Neutrophil (primary cell): Measurements from ENCODE around the gene SLC26A6.

Experiments used
- H3K27ac ChIP-seq: fragments of 200-600 bp; sonication (generic); 2 replicates; pipeline ENCODE4 v1.5.1; 2016; ENCODE audit warnings: mild to moderate bottlenecking, moderate library complexity
- H3K27me3 ChIP-seq: fragments of 200-600 bp; sonication (generic); 2 replicates; pipeline ENCODE4 v1.6.0; 2016; ENCODE audit warnings: mild to moderate bottlenecking
- H3K36me3 ChIP-seq: fragments of 200-600 bp; sonication (generic); 2 replicates; pipeline ENCODE4 v1.5.1; 2017
- H3K4me1 ChIP-seq, 2 experiments: fragments of 200-600 bp in 1 of 2; sonication (generic) in 1 of 2; 1 replicate in 1 of 2; 2 replicates in 1 of 2; pipeline versions ENCODE4 v1.5.1 to v1.6.1; 2013 to 2016; ENCODE audit warnings: low read depth in 1 of 2, low read length in 1 of 2, mild to moderate bottlenecking in 1 of 2, moderate library complexity in 1 of 2; ENCODE audit not compliant: control insufficient read depth in 1 of 2, insufficient read depth in 1 of 2
- H3K4me3 ChIP-seq, 2 experiments: fragments of 200-600 bp in 1 of 2; sonication (generic) in 1 of 2; 1 replicate in 1 of 2; 2 replicates in 1 of 2; pipeline ENCODE4 v1.5.1; 2013 to 2016; ENCODE audit warnings: low read depth in 1 of 2, low read length in 1 of 2, mild to moderate bottlenecking in 1 of 2, moderate library complexity in 1 of 2
- H3K9me3 ChIP-seq: fragments of 200-600 bp; sonication (generic); 2 replicates; pipeline ENCODE4 v1.5.1; 2016
- CTCF ChIP-seq: fragments of 200-600 bp; sonication (generic); IDR thresholded peaks from 2 replicates; pipeline ENCODE4 v1.5.1; 2016; ENCODE audit warnings: antibody characterized with exemption

SLC26A6 gene

GRCh38 chr3:48681541-48681880 lies 46.2 kb upstream of the SLC26A6 start:
- Histone ChIP-seq H3K27ac (no peak overlapping the region), H3K27me3 (no peaks in the 10 kb centered on the region), H3K4me3 (no peak overlapping the region), H3K36me3 (peaks cover 43% of the 10 kb centered on the region), H3K9me3 (no peaks in the 10 kb centered on the region), H3K4me1 (peaks cover 14 to 20% of the 10 kb centered on the region in 2 experiments)
- no peak for TF ChIP-seq CTCF

GRCh38 chr3:48680811-48681540 lies 45.7 kb upstream of the SLC26A6 start:
- Histone ChIP-seq H3K4me1 (peaks cover 10 to 16% of the 10 kb centered on the region in 2 experiments), H3K4me3 (no peak overlapping the region), H3K36me3 (peaks cover 43% of the 10 kb centered on the region), H3K9me3 (no peaks in the 10 kb centered on the region), H3K27ac (no peak overlapping the region), H3K27me3 (no peaks in the 10 kb centered on the region)
- no peak for TF ChIP-seq CTCF

GRCh38 chr3:48679411-48680391 lies 44.4 kb upstream of the SLC26A6 start:
- H3K4me1 ChIP-seq = peaks cover 2 to 5% of the 10 kb centered on the region in 2 experiments
- peaks cover 47% of the 10 kb centered on the region for H3K36me3 ChIP-seq

GRCh38 chr3:48678566-48679380 lies 43.5 kb upstream of the SLC26A6 start:
- Histone ChIP-seq H3K27ac (no peak overlapping the region), H3K36me3 (peaks cover 53% of the 10 kb centered on the region), H3K9me3 (no peaks in the 10 kb centered on the region), H3K4me3 (no peak overlapping the region), H3K27me3 (no peaks in the 10 kb centered on the region), H3K4me1 (no peaks in the 10 kb centered on the region)
- TF ChIP-seq CTCF = no peak

More at GRCh38 chr3:48679411-48680391, 44.4 kb upstream of the SLC26A6 start:
- TF ChIP-seq CTCF = no peak
- Histone ChIP-seq H3K27me3 (no peaks in the 10 kb centered on the region), H3K9me3 (no peaks in the 10 kb centered on the region), H3K27ac (no peak overlapping the region), H3K4me3 (no peak overlapping the region)

GRCh38 chr3:48678056-48678455 lies 42.8 kb upstream of the SLC26A6 start:
- Histone ChIP-seq H3K4me3 (no peak overlapping the region), H3K9me3 (no peaks in the 10 kb centered on the region), H3K36me3 (peaks cover 53% of the 10 kb centered on the region), H3K4me1 (no peaks in the 10 kb centered on the region), H3K27me3 (no peaks in the 10 kb centered on the region), H3K27ac (no peak overlapping the region)
- no peak for TF ChIP-seq CTCF
